HG02763 (cell line): ENCODE measurements around the gene RPH3AL.

Experiments used
- ATAC-seq: cut with Tn5 transposase; IDR thresholded peaks from one replicate; pipeline ENCODE4 v1.9.1; 2021; ENCODE audit warnings: mild to moderate bottlenecking, moderate library complexity; ENCODE audit not compliant: unreplicated experiment

The RPH3AL gene

GRCh38 chr17:266219-266618 lies 86.4 kb downstream of the RPH3AL start:
- no peak for ATAC-seq

DNA sequence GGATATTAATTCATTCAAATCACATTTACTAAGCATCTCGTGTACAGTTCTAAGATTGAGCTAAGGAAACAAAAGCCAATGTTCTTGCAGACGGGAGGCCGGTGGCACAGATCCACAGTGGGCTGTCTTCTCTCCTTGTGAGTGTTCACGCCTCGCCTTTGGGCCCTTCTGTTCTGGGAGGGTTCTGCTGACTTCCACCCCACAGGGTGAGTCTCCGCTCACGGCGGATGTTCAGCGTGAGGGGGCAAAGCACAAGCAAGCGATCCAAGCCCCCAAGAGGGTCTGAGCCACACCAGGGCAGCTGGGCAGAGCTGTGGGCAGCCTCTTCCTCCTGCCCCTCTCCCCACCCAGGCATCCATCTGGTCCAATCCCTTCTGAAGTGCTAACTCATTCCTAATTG lies 86.9 kb downstream of the RPH3AL start:
- ATAC-seq = no peak

DNA sequence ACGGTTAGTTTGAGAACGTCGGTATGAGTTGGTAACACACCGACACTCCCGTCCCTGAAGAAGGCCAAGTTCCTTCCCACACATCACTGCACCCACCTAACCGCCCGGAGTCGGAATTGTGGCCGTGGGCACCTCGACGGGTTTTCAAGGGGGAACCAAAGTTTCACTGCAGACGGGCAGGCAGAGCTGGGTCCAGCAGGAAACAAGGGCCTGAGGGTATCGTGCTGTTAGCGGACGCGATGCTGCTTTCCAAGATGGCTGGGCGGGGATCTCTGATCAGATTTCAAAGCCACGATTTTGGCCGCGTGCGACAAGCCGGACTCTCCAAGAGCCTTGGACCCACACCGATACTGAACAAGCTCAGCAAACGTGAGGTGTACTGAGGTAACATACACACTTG lies 88.8 kb downstream of the RPH3AL start:
- ATAC-seq = no peak

DNA sequence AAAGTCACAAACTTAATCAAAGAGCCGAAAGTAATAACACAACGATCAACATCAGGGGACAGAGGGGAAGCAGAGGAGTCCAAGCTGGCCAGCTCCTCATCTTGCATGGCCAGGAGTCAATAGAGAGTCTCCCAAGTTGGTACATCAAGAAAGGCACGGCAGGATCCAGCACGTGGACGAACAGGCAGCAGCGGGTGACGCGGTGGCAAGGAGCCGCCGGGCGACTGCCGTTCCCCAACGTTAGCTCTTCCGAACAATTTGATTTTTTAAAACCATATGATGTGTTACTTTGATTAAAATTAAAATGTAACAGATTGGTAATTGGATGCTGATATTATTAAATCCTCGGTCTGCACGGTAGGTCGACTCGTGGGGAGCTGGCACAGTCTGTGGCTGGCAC lies 89.3 kb downstream of the RPH3AL start:
- ATAC-seq = no peak

DNA sequence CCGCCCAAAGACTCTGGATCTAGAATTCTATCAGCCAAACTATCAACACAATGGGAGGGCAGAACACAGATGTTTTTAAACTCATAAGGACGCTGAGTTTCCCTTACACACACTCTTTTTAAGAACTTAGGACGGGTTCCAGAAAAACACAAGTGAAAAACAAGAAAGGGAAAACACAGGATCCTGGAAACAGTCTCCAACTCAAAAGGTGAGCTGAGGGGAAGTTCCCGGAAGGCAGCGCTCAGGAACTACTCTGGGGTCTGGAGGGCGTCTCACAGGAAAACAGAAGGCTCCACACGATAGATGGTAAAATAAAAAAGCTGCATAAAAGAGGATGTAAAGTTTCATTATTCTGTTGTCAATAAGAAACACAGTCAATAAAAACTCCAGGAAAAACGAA lies 91.0 kb downstream of the RPH3AL start:
- no peak for ATAC-seq

DNA sequence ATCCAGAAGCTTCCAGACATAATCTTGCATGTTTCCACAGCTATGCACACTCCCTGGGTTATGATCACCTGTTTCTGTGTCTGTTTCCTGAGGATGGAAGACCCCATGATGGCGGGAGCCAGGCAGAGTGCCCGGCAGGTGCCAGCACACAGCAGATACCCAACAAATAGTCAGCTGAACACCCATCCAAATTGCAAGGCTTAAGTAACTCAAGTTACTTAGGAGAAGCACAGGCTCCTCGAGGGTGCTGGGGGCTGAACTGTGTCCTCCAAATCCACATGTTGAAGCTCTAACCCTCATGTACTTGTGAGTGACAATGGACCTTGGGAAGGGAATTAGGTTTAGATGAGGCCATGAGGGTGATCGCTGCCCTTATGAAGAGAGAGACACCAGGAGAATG lies 91.7 kb downstream of the RPH3AL start:
- no peak for ATAC-seq

DNA sequence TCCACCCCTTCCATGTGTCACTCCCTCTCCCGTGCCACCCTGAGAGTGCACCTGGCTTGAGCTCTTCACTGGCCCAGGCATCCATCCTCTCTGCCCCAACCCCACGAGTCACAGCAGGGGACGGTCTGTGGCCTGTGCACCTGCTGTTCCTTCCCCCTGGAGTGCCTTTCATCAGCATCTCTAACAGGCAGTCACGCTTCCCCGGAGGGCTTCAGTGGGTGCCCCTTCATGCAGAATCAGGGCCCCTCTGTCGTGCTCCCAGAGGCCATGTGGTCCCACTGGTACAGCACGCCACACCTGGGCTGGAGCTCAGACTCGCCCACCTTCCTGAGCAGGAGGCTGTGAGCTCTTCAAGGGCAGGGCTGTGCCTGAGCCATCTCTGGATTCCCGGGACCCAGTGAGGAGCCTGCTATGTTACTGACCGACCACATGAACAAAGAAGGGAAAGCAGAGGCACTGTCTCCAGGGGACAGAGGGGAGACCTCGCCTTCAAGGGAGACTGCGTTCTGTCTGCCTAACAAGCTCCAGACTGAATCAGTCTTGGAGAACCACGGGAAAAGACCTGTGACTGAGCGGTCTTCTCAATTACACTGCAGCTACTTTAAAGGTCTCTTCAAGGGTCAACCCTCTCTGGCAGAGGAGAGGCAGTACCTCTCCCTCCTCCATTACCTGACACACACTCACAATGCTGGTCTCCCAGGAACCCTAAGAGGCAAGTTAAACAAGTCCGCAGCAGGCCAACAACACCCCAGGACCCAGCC lies 92.4 kb downstream of the RPH3AL start:
- no peak for ATAC-seq

DNA sequence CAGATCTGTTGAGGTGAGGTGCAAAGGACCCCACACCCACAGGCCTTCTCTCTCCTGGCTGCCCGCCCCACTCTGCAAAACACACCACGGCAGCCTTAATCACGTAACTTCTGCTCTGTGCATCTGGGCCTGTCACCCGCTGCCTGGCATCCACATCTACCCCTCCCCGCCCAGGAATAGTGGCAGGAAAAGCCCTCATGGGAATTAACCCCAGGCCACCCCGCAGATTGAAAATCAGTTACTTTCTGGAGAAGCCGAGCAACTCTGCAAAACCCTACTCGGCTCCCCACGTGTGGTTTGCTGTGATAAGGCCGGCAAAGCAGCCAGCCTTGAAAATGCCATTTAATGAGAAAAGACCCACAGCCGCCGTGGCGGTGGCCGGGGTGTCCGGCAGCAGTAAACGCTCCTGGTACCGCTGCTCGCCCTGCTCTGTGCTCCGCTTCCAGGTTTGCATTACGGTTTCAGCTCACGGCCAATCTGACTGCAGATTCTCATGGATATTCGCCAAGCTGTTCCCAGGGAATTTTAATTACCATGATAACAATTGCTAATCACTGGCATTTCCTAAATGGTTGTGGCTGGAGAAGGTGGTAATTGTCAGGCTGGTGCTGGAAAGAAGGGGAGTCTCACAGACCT lies 93.1 kb downstream of the RPH3AL start:
- ATAC-seq = no peak

DNA sequence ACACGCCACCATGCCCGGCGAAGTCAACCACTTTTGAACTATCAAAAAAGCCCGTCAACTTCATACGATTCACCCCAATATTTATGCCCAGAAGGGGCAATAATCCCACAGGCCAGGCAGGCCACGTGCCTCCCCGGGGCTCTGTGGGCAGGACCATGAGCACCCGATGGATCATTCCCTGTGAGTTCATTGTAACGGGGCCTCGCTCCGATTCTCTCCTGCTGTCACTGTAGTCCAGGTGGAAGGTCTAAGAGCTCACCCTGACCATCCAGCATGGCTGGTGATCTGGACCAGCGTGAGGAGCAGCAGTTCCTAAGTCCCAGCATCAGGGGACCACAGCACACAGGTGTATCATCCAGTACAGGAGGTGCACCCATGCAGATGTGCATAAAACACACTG lies 93.7 kb downstream of the RPH3AL start:
- ATAC-seq = no peak

DNA sequence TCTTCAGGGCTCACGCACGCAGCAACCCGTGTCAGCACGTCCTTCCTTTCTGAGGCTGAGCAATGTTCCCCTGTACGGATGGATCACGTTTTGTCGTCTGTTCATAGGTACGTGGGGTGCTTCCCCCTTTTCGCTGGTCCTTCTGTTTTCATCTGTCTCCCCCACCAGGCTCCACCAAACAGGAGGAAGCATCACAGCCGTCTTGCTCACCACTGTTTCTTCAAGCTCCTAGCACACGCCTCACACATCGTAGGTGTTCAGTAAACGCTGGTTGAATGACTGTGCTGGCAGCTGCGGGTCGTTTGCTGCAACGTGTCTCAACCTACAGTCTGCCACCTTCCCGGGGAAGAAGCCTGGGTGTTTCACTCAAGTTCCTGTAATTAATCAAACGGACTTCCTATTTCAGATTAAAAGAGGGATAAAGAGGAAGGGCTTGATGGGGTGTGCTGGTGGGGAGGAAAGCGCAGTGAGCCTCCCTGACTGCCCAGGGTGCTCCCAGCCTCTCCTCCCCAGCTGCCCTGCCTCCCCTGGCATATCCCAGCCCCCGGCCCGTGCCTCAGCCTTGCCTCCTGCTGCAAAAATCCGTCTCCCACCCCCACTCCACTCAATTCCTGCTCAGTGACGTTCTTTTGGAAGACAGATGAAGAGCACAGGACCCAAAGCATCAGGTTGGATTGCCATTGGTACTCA lies 94.4 kb downstream of the RPH3AL start:
- no peak for ATAC-seq

DNA sequence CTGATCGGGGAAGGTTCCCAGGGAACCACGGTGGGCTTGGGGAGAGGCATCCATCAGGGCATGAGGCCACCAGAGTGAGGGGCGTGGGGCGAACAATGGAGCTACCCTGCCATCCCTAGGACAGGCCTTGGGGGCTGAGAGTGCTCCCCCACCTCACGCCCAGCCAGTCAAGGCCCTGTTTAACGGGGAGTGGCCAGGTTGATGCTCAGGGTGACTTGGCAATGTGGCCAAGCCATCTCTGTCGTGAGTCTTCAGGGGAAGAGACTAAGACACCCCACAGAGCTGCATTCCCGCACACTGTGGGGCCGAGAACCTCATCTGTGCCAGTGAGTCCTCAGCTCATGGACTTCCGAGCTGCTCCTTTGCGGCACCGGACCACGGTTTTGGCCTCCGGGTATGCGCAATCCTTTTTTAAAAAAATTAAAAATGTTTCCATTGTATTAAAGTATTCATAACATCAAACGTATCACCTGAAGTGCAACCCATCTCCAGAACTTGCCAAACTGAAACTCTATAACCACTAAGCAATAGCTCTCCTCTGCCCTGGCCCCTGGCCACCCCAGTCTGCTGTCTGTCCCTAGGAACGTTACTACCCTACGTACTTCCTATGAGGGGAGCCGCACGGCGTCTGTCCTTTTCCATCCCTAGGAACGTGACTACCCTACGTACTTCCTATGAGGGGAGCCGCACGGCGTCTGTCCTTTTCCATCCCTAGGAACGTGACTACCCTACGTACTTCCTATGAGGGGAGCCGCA lies 99.3 kb downstream of the RPH3AL start:
- no peak for ATAC-seq

GRCh38 chr17:252456-252855 lies 100.2 kb downstream of the RPH3AL start:
- no peak for ATAC-seq

DNA sequence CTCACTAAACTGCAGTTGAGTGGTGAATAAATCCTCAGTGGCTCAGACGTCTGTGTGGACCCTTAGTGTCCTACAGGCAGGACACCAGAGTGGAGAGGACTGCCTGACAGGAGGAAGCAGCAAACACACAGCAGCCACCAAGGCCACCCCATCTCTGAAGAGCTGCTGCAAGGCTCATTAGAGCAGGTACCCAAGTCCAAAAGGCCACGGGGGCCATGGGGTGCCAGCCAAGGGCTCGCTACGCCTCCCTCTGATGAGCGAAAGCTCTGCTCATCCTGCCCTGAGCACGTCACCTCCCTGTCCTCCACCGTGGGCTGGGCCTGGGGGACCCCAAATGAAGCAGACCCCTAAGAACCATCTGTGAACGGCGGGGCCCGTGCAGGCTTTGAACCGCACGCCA lies 101.1 kb downstream of the RPH3AL start:
- no peak for ATAC-seq

DNA sequence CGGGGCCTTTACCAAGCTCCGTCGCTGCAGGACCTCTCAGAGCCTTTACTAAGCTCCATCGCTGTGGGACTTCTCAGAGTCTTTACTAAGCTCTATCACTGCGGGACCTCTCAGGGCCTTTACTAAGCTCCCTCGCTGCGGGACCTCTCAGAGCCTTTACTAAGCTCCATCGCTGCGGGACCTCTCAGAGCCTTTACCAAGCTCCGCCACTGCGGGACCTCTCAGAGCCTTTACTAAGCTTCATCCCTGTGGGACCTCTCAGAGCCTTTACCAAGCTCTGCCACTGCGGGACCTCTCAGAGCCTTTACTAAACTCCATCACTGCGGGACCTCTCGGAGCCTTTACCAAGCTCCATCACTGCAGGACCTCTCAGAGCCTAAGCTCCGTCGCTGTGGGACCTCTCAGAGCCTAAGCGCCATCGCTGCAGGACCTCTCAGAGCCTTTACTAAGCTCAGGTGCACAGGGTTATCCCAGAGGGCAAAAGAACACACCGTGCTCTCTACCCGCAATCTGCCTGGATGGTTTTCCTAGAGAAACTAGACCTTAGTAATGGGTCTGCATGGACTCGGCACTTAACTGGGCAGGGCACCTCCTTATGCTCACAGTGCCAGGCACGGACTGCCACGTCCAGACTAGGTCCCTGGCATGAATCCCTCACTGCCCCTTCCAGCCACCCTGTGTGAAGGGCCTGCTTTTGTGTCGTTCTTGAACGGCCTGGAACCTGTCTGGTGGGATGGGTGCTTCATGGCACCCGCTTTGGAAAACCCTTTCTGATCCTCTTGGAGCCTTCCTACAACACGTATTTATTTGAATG lies 101.9 kb downstream of the RPH3AL start:
- no peak for ATAC-seq

DNA sequence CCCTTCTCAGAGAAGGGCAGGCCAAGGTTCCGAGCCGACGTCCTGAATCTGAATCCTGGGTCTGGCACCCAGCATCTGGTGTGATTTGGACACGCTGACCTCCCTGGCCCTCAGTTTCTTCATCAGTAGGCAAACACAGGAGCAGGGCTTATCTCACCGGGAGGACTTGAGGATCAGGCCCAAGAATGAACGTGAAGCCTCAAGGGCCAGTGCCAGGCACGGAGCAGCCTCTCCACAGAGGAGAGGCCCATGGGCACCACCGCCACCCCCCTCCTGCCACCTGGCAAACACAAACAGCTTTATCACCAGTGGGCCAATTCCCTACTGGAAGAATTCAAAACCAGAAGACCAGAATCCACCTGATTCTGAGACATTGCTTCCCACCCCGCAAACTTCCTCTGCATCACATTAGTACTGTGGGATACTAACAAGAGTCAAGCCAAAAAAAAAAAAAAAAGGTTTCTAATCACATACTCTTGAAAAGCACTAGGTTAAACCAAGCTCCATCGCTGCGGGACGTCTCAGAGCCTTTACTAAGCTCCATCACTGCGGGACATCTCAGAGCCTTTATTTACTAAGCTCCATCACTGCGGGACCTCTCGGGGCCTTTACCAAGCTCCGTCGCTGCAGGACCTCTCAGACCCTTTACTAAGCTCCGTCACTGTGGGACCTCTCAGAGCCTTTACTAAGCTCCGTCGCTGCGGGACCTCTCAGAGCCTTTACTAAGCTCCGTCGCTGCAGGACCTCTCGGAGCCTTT lies 103.2 kb downstream of the RPH3AL start:
- no peak for ATAC-seq

GRCh38 chr17:248337-249235 lies 104.0 kb downstream of the RPH3AL start:
- no peak for ATAC-seq

DNA sequence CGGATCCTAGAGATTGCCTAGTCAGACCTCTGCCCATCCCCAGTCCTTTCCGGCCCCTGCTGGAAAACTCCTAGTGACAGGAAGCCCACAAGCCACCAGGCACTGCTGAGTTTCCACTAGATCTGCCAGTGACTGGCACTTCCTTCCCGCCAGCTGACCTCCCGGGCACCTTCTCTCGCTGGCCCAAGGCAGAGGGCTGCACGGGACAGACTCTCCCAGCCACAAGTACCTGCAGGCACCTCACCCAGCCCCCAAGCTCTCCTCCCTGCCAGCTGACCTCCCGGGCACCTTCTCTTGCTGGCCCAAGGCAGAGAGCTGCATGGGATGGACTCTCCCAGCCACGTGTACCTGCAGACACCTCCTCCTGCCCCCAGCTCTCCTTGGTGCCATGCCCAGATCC lies 104.8 kb downstream of the RPH3AL start:
- ATAC-seq = no peak

DNA sequence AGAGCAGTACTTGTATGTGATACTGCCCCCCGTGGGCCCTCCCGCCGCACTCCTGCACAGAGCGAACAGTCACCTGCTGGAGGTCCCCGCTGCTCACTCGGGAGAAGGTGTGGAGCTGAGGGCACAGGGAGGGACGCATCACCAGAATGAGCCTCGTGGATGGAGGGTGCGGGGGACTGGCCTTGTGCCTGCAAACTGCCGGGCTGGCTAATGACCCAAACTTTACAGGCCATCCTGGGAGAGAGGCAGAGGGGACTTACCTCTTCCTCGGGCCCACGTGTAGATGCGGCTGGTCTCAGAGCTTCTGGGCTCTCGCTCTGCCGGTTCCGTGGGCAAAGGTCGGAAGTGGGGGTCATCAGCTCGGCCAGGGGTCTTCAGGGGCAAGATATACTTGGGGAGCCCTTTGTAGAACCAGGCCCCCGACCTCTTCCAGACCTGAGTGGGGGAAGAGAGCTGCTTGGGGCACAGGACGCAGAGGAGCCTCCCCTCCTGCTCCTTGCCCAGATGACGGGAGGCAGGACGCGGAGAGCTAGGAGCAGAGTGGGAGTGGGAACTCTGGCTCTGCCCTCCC lies 105.7 kb downstream of the RPH3AL start:
- ATAC-seq = no peak

DNA sequence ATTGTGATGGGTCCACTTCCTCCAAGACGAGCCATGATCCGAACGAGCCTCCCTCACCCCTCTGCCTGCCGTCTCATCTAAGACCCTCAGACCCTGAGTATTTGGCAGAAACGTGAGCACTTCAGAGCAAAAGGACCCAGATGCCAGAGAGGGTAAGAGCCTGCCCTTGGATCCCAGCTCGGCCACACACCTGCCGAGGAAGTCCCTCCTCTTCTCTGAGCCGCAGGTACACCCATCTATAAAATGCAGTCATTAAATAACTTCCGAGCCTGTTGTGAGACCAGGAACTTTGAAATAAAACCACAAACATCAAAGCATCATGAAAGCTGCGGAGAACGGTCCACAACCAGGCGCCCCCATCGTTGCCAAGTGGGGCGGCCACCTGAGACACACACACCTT lies 106.4 kb downstream of the RPH3AL start:
- ATAC-seq = no peak
